RWPE2 (cell line): ENCODE data around the gene SCIN.
"Not testable (repeated sequence)": the region's sequence is repeated elsewhere in the genome, so short reads cannot be mapped to it uniquely, and the experiment has no call there.

Source experiments
- ATAC-seq: fragments of 200-7000 bp; cut with Tn5 transposase; 3 replicates; pipeline ENCODE4 v1.9.1; 2021; ENCODE audit warnings: low read depth
- DNase-seq: peaks from one replicate; pipeline ENCODE4 v3.0.0-alpha.2; 2020; ENCODE audit warnings: low spot score
- H3K27ac ChIP-seq: fragments of 450-650 bp; 2 replicates; pipeline ENCODE4 v1.5.1; 2017; ENCODE audit warnings: mild to moderate bottlenecking; ENCODE audit not compliant: poor library complexity, severe bottlenecking
- H3K27me3 ChIP-seq: fragments of 250-450 bp; sonication (Bioruptor Pico); 2 replicates; pipeline ENCODE4 v1.5.1; 2021; ENCODE audit warnings: mild to moderate bottlenecking, moderate library complexity; ENCODE audit not compliant: insufficient read depth, poor library complexity, severe bottlenecking
- H3K36me3 ChIP-seq: fragments of 250-450 bp; sonication (Bioruptor Pico); 2 replicates; pipeline ENCODE4 v1.5.1; 2020; ENCODE audit warnings: low read depth, mild to moderate bottlenecking, moderate library complexity
- H3K4me1 ChIP-seq: fragments of 250-450 bp; sonication (Bioruptor Pico); 2 replicates; pipeline ENCODE4 v1.5.1; 2021; ENCODE audit warnings: mild to moderate bottlenecking, moderate library complexity; ENCODE audit not compliant: insufficient read depth, poor library complexity, severe bottlenecking
- H3K4me3 ChIP-seq: fragments of 250-450 bp; sonication (Bioruptor Pico); 2 replicates; pipeline ENCODE4 v1.5.1; 2021; ENCODE audit warnings: mild to moderate bottlenecking, moderate library complexity; ENCODE audit not compliant: severe bottlenecking
- H3K9me3 ChIP-seq: fragments of 250-450 bp; sonication (Bioruptor Pico); 2 replicates; pipeline ENCODE4 v1.5.1; 2021; ENCODE audit warnings: mild to moderate bottlenecking, moderate library complexity; ENCODE audit not compliant: severe bottlenecking
- TF ChIP-seq, protein P1 (sequence below): fragments of 450-650 bp; IDR thresholded peaks from one replicate; pipeline ENCODE4 v1.5.1; 2017; ENCODE audit warnings: mild to moderate bottlenecking, moderate library complexity; ENCODE audit not compliant: poor library complexity, severe bottlenecking

SCIN gene

DNA sequence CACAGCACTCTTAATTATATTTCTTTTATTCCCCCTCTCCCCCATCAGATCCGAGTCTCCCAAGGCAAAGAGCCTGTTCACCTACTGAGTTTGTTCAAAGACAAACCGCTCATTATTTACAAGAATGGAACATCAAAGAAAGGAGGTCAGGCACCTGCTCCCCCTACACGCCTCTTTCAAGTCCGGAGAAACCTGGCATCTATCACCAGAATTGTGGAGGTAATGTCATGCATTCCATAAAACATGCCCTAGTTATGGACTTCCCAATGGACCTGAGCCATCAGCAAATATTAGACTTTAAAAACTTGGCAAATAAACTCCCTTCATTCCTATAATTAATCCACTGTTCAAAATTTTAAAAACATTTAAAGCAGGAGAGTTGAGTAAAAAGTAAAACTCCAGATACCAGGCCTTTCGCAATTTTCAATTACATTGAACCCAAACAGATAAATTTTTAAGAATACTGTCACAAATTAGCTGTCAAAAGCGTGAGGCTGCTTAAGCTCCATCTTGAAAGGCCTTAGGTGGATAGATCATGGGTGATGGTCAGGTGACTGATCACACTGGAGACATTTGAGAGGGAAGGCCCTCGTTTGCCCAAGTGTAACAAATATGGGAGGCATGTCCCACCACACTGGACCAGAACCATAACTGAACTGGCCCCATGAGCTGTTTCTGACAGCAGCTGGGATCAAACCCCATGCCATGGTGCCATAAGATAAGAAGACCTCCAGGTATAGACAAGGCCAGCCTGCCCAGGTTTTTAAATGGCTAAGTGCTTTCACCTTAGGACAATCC, 70.0 kb downstream of the SCIN start:
- DNase-seq = no peak
- Histone ChIP-seq H3K4me3 (no peak overlapping the region), H3K4me1 (peaks cover 6% of the 10 kb centered on the region), H3K27ac (no peak overlapping the region), H3K36me3 (no peaks in the 10 kb centered on the region), H3K27me3 (no peaks in the 10 kb centered on the region), H3K9me3 (no peaks in the 10 kb centered on the region)
- TF ChIP-seq, protein P1, sequence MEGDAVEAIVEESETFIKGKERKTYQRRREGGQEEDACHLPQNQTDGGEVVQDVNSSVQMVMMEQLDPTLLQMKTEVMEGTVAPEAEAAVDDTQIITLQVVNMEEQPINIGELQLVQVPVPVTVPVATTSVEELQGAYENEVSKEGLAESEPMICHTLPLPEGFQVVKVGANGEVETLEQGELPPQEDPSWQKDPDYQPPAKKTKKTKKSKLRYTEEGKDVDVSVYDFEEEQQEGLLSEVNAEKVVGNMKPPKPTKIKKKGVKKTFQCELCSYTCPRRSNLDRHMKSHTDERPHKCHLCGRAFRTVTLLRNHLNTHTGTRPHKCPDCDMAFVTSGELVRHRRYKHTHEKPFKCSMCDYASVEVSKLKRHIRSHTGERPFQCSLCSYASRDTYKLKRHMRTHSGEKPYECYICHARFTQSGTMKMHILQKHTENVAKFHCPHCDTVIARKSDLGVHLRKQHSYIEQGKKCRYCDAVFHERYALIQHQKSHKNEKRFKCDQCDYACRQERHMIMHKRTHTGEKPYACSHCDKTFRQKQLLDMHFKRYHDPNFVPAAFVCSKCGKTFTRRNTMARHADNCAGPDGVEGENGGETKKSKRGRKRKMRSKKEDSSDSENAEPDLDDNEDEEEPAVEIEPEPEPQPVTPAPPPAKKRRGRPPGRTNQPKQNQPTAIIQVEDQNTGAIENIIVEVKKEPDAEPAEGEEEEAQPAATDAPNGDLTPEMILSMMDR = no peak
- ATAC-seq = no peak

DNA sequence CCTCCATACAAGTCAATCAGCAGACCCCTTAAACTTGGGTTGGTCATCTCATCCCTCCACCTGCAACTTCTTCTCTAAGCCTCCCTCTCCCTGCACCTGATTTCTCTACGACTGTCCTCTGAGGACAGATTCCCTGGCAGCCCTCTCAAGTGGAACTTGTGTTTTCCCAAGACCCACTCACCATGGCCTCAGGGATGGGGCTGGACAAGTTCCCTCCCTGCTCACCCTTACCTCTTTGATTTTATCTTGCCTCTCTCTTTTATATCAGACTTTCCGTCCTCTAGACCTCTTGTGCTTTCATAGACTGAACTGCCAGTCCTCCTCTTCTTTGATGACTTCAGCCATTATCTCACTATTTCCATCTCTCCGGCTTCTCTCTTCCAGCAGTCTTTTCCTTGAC, 70.7 kb downstream of the SCIN start:
- TF ChIP-seq, protein P1 = no peak
- peaks cover 6% of the 10 kb centered on the region for H3K4me1 ChIP-seq
- no peak overlapping the region for H3K27ac ChIP-seq
- H3K27me3 ChIP-seq = no peaks in the 10 kb centered on the region
- H3K9me3 ChIP-seq = no peaks in the 10 kb centered on the region
- no peak overlapping the region for H3K4me3 ChIP-seq
- ATAC-seq (no peak), DNase-seq (no peak)
- no peaks in the 10 kb centered on the region for H3K36me3 ChIP-seq

DNA sequence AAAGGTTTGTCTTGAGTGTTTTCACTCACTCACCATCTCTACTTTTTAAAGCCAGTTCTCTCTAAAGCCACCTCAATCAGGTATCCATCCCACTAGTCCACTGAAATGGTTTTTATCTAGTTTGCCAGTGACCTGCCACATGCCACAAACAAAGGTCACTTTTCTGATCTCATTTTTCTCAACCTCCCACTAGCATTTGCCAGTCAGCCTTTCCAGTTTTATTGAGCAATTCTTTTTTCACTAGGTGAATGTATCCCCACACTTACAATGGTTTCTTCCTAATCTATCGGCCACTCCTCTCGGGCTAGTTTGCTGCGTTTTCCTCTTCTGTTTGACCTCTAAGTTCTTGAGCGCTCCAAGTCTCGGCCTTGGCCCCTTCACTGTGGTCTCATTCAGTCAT, 72.0 kb downstream of the SCIN start:
- ATAC-seq = no peak
- Histone ChIP-seq H3K9me3 (no peaks in the 10 kb centered on the region), H3K4me1 (peaks cover 12% of the 10 kb centered on the region), H3K4me3 (no peak overlapping the region), H3K27me3 (no peaks in the 10 kb centered on the region), H3K27ac (no peak overlapping the region), H3K36me3 (no peaks in the 10 kb centered on the region)
- DNase-seq = no peak
- TF ChIP-seq, protein P1 = no peak

DNA sequence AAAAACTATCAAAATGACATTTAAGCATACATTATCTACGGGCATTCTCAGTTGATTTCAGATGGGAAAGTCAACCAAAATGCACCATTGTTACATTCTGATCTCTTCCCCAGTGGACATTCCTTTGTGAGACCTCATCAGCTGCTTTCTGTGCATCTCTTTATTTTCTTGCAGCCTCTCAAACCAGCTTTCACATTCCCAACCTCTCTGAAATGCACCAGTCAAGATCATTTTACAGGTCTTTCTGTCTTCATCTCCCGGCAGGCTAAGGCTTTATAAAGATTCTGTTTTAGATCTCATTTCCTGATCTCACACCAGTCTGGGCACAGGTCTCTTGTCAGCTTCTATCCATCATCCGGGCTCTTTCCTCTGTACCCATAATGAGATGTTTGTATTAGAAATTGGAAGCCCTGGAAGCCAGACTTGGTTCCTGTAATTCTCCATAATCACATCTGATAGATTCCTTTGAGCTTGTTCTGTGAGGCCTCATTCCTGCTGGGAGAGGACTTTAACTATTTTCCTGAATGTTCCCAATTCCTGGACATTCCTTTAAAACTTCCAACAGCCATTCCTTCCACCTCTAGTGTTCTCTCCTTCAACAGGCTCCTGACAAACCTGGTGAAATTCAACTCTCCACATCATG, 72.6 kb downstream of the SCIN start:
- Histone ChIP-seq H3K4me1 (peaks cover 18% of the 10 kb centered on the region), H3K36me3 (no peaks in the 10 kb centered on the region), H3K9me3 (no peaks in the 10 kb centered on the region), H3K27ac (no peak overlapping the region), H3K27me3 (no peaks in the 10 kb centered on the region), H3K4me3 (no peak overlapping the region)
- TF ChIP-seq, protein P1 = no peak
- ATAC-seq (no peak), DNase-seq (no peak)

DNA sequence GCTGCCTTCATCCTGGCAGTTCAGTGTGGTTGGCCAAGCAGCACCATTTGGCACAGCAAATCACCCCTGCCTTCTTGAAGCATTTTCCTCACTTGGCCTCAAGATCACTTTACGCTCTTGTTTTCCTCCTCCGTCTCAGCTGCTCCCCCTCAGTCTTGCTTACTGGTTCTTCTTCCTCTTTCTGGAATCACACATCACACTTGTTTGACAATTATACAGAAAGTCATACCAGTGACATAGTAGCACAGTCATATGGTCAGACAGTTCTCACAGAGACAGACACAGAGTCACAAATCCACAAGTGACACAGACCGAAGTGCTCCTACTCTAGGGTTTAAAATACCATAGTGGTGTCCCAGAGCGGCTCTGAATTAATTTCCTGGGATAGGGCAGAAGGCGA, 73.1 kb downstream of the SCIN start:
- Histone ChIP-seq H3K27ac (no peak overlapping the region), H3K4me3 (no peak overlapping the region), H3K4me1 (peaks cover 21% of the 10 kb centered on the region), H3K27me3 (no peaks in the 10 kb centered on the region), H3K36me3 (no peaks in the 10 kb centered on the region), H3K9me3 (no peaks in the 10 kb centered on the region)
- no peak for ATAC-seq
- no peak for DNase-seq
- TF ChIP-seq, protein P1 = no peak

DNA sequence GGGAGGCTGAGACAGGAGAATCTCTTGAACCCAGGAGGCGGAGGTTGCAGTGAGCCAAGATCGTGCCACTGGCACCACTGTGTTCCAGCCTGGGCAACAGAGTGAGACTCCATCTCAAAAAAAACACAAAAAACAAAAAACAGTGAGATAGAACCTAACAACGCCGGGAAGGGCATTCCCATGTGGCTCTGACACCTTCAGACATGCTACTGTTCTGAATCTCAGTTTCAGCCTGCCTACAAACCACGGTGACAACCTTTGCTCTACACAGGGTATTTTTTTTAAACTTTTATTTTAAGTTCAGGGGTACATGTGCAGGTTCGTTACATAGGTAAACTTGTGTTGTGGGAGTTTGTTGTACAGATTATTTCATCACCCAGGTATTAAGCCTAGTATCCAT, 74.7 kb downstream of the SCIN start:
- H3K9me3 ChIP-seq, H3K27me3 ChIP-seq, H3K36me3 ChIP-seq, H3K27ac ChIP-seq, DNase-seq, H3K4me3 ChIP-seq, ATAC-seq: not testable (repeated sequence)
- H3K4me1 ChIP-seq = peaks cover 30% of the 10 kb centered on the region
